GM23248 (cell line): ENCODE data around the gene MOB3B.

Experiments
- EZH2 ChIP-seq: fragments of 200-600 bp; sonication (generic); IDR thresholded peaks from 2 replicates; pipeline ENCODE4 v1.6.1; 2018; ENCODE audit warnings: antibody characterized with exemption, mild to moderate bottlenecking; ENCODE audit not compliant: insufficient read depth, poor library complexity, severe bottlenecking
- EZH2phosphoT487 ChIP-seq: fragments of 200-600 bp; sonication (generic); IDR thresholded peaks from 2 replicates; pipeline ENCODE4 v1.6.1; 2018; ENCODE audit warnings: antibody characterized with exemption, moderate library complexity, mild to moderate bottlenecking, low read depth; ENCODE audit not compliant: insufficient read depth

DNA sequence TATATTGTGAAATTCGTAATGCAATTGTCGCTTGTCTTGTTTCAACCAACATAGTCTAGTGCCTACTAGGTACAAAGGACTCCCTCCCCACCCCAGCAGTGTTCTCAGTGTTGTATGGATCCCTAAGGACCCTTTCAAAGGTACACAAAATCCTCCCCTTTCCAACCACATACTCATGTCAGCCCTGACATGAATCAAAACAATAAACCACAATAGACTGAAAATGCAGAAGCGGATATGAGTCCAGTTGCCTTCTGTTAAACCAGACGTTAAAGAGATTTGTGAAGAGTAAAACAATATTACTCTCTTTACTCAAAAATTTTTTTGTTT, 87.9 kb downstream of the MOB3B start:
- TF ChIP-seq EZH2, result no peak
- no peak for TF ChIP-seq EZH2phosphoT487
